ENCODE measurements around the gene XRCC5. TPM values are rescaled to one million over a fixed set of nuclear protein-coding genes. Genes with fewer than 3 reads are reported as not detected.

The XRCC5 gene
- total and polyA plus RNA-seq, 2 donors (not counting 3 experiments of a cell fraction or from before 2014, with no cell fraction given), result 267 to 319 TPM

DNA sequence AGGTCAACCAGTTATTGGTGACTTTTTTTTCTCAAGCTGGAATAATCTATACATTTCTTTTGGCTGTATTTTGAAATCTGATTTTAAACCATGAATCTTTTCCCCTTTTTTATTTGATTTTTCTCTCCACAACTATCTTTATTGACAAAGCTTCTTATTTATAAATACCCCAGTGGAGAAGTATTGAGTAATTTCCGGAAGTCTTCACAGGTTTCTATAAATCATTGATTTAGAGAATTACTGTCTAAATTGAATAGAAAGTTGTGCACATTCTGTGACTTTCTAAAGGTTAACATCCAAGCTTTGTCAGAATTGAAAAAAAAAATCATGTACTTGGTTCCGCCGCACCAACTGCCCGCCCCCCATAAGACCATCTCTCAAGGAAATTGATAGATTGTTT is 39.8 kb downstream of the XRCC5 start:
- peaks cover 53% of the 10 kb centered on the region for H3K79me2 ChIP-seq (ENCODE audit: control insufficient read depth, insufficient read depth, low read length)

DNA sequence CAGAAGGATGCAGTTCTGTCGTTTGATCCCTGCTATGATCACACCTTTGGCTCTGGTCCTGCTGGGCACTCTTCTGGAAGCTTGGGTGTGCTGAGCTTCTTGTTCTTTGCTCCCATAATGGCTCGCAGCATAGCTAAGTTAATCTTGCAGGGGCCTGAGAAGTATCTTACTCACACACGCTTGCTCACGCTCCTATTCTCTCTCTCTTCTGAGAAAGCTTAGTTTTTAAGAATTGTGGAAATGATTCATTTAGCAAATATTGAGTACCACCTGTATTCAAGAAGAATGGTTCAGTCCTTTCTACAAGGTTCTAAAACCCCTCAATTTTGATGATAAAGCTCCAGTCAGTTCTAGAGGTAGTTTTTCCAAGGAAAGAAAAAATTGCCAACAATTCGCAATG is 40.6 kb downstream of the XRCC5 start:
- H3K4me2 ChIP-seq (ENCODE audit: insufficient read depth, low read length), result peak overlapping the region; percentile 53
- peaks cover 27% of the 10 kb centered on the region for H3K4me1 ChIP-seq (ENCODE audit: control insufficient read depth, extremely low read depth, insufficient read depth, low read length)
- H3K4me3 ChIP-seq (replicated peaks in 1 of 3; ENCODE audit: insufficient read depth in 1 of 3, low read depth in 1 of 3, low read length in 3 of 3), result no peak overlapping the region
- peaks cover 54% of the 10 kb centered on the region for H3K79me2 ChIP-seq (ENCODE audit: control insufficient read depth, insufficient read depth, low read length)
- H3K27ac ChIP-seq (ENCODE audit: insufficient read depth, low read depth, low read length), result peak overlapping the region; percentile 42
- DNase-seq (ENCODE audit: low read depth, low spot score), result peak; percentile 48
- intact Hi-C loops (cut with micrococcal nuclease) (loop anchor here (5.0 to 10.0 kb wide), 2 partner anchors 263 to 345 kb away; partner anchors contain the start of genes RPL37A and SMARCAL1), dilution Hi-C loops (cut with MboI; ENCODE audit: extremely low pct_ligation_motif_present, low sequenced_read_pairs) (no loop called here)
- TF ChIP-seq POLR2AphosphoS5 (IDR thresholded peaks at IDR 0.05; ENCODE audit: insufficient read depth, low read depth, low read length), result peak; percentile 34
- peak; percentile 62 for TF ChIP-seq FOS (IDR thresholded peaks at IDR 0.05; ENCODE audit: borderline replicate concordance, insufficient read depth, low read length)
- TF ChIP-seq POLR2A (IDR thresholded peaks at IDR 0.05; ENCODE audit: low read depth, low read length), result no peak
- peak; percentile 43 for TF ChIP-seq JUN (IDR thresholded peaks at IDR 0.05; ENCODE audit: borderline replicate concordance, insufficient read depth, insufficient read length, low read depth)
- peak; percentile 53 for FAIRE-seq
- H3K9ac ChIP-seq (replicated peaks; ENCODE audit: extremely low read depth, insufficient read depth, low read length), result no peak overlapping the region
- H2AFZ ChIP-seq (ENCODE audit: low read depth, low read length), result no peak overlapping the region
- no peaks in the 10 kb centered on the region for H3K27me3 ChIP-seq (ENCODE audit: control insufficient read depth in 2 of 2, insufficient read depth in 2 of 2, low read length in 2 of 2)
- no TSS peak for BruUV-seq (replicated peaks)
- H3K9me3 ChIP-seq (replicated peaks; ENCODE audit: control insufficient read depth, insufficient read depth, low read length), result no peaks in the 10 kb centered on the region
- peaks cover 12 to 42% of the 10 kb centered on the region in 2 experiments for H3K36me3 ChIP-seq (ENCODE audit: control insufficient read depth in 2 of 2, extremely low read depth in 1 of 2, insufficient read depth in 2 of 2, low read length in 2 of 2)
- POLR2A ChIA-PET, result interaction anchor here (0.6 kb wide), 1 partner anchor 35 kb away, joined by 3 read pairs; no protein-coding TSS in a partner anchor
- CTCF ChIA-PET, result interaction anchor here (0.8 to 2.2 kb wide), 8 partner anchors 9 to 254 kb away, joined by 3 to 11 read pairs (median 5); no protein-coding TSS in a partner anchor
- H4K20me1 ChIP-seq (replicated peaks; ENCODE audit: control insufficient read depth, extremely low read depth, insufficient read depth, low read length), result peaks cover 2% of the 10 kb centered on the region
- H3K9me1 ChIP-seq (replicated peaks; ENCODE audit: control insufficient read depth, extremely low read depth, insufficient read depth, low read length), result no peaks in the 10 kb centered on the region

More for the DNA sequence above, 39.8 kb downstream of the XRCC5 start:
- H3K27ac ChIP-seq (ENCODE audit: insufficient read depth, low read depth, low read length), result peak overlapping the region; percentile 42
- no peak overlapping the region for H2AFZ ChIP-seq (ENCODE audit: low read depth, low read length)
- peaks cover 15 to 47% of the 10 kb centered on the region in 2 experiments for H3K36me3 ChIP-seq (ENCODE audit: control insufficient read depth in 2 of 2, extremely low read depth in 1 of 2, insufficient read depth in 2 of 2, low read length in 2 of 2)
- H3K4me3 ChIP-seq (replicated peaks in 1 of 3; ENCODE audit: insufficient read depth in 1 of 3, low read depth in 1 of 3, low read length in 3 of 3), result no peak overlapping the region
- no peak for FAIRE-seq
- no peaks in the 10 kb centered on the region for H3K9me1 ChIP-seq (replicated peaks; ENCODE audit: control insufficient read depth, extremely low read depth, insufficient read depth, low read length)
- peaks cover 27% of the 10 kb centered on the region for H3K4me1 ChIP-seq (ENCODE audit: control insufficient read depth, extremely low read depth, insufficient read depth, low read length)
- BruUV-seq (replicated peaks), result no TSS peak
- POLR2A ChIA-PET, result interaction anchor here (0.6 kb wide), 1 partner anchor 34 kb away, joined by 3 read pairs; no protein-coding TSS in a partner anchor
- CTCF ChIA-PET, result interaction anchor here (0.8 to 2.2 kb wide), 8 partner anchors 8 to 256 kb away, joined by 3 to 11 read pairs (median 4); no protein-coding TSS in a partner anchor
- DNase-seq (ENCODE audit: low read depth, low spot score), result no peak
- H3K9ac ChIP-seq (replicated peaks; ENCODE audit: extremely low read depth, insufficient read depth, low read length), result no peak overlapping the region
- intact Hi-C loops (cut with micrococcal nuclease) (loop anchor here (5.0 to 10.0 kb wide), 2 partner anchors 263 to 346 kb away; partner anchors contain the start of genes RPL37A and SMARCAL1), dilution Hi-C loops (cut with MboI; ENCODE audit: extremely low pct_ligation_motif_present, low sequenced_read_pairs) (no loop called here)
- H3K27me3 ChIP-seq (ENCODE audit: control insufficient read depth in 2 of 2, insufficient read depth in 2 of 2, low read length in 2 of 2), result no peaks in the 10 kb centered on the region
- H4K20me1 ChIP-seq (replicated peaks; ENCODE audit: control insufficient read depth, extremely low read depth, insufficient read depth, low read length), result peaks cover 2% of the 10 kb centered on the region
- peak overlapping the region; percentile 53 for H3K4me2 ChIP-seq (ENCODE audit: insufficient read depth, low read length)
- H3K9me3 ChIP-seq (replicated peaks; ENCODE audit: control insufficient read depth, insufficient read depth, low read length), result no peaks in the 10 kb centered on the region
- TF ChIP-seq MYC (IDR thresholded peaks at IDR 0.05; ENCODE audit: low read depth, low read length) (no peak), POLR2AphosphoS5 (IDR thresholded peaks at IDR 0.05; ENCODE audit: insufficient read depth, low read depth, low read length) (no peak)
- TF ChIP-seq, protein P1, sequence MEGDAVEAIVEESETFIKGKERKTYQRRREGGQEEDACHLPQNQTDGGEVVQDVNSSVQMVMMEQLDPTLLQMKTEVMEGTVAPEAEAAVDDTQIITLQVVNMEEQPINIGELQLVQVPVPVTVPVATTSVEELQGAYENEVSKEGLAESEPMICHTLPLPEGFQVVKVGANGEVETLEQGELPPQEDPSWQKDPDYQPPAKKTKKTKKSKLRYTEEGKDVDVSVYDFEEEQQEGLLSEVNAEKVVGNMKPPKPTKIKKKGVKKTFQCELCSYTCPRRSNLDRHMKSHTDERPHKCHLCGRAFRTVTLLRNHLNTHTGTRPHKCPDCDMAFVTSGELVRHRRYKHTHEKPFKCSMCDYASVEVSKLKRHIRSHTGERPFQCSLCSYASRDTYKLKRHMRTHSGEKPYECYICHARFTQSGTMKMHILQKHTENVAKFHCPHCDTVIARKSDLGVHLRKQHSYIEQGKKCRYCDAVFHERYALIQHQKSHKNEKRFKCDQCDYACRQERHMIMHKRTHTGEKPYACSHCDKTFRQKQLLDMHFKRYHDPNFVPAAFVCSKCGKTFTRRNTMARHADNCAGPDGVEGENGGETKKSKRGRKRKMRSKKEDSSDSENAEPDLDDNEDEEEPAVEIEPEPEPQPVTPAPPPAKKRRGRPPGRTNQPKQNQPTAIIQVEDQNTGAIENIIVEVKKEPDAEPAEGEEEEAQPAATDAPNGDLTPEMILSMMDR (IDR thresholded peaks at IDR 0.05; ENCODE audit: extremely low read depth in 1 of 2, insufficient read depth in 1 of 2, low read depth in 1 of 2, low read length in 2 of 2), result no peak

All from endothelial cell of umbilical vein (primary cell).